Measurements from ENCODE around the gene KCTD4.

Gene KCTD4

DNA sequence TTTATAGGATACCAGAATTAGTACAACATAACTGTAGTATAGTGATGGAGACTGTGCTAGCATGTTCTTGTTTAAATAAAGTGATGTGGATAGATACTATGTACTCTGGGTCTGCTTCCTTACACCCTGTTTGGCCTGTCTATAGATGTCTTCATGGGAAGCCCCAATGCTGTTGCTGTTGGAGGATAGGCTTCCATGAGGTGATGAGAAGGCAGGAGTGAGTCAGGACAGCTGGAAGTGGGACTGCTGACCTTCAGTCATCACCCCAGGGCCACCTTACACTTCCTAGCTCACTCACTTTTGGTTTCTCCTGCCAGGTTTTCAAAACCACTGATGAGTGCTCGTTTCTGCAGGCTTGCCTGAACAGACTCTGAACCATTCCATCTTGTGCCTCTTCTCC is 4.2 kb downstream of the KCTD4 start:
- H3K4me2 ChIP-seq (ENCODE audit: low read length) = no peak overlapping the region
- no peak overlapping the region for H2AFZ ChIP-seq (ENCODE audit: low read depth, low read length)
- no peak overlapping the region for H3K4me3 ChIP-seq (ENCODE audit: low read length)
- no peaks in the 10 kb centered on the region for H3K27me3 ChIP-seq (ENCODE audit: low read depth, low read length)
- H3K36me3 ChIP-seq (replicated peaks; ENCODE audit: low read depth, low read length) = peaks cover 3% of the 10 kb centered on the region
- no peak overlapping the region for H3K9ac ChIP-seq (ENCODE audit: low read length)
- peaks cover 7% of the 10 kb centered on the region for H3K4me1 ChIP-seq (ENCODE audit: low read length)
- H4K20me1 ChIP-seq (ENCODE audit: insufficient read depth, low read length) = no peaks in the 10 kb centered on the region
- peaks cover 4% of the 10 kb centered on the region; the same call in 1 of the 2 replicates for H3K79me2 ChIP-seq (ENCODE audit: low read length)
- H3K27ac ChIP-seq (ENCODE audit: low read length) = no peak overlapping the region
- H3K9me3 ChIP-seq (ENCODE audit: insufficient read depth, low read length) = no peaks in the 10 kb centered on the region
- TF ChIP-seq EZH2phosphoT487 (IDR thresholded peaks at IDR 0.05; ENCODE audit: low read depth) = no peak
- TF ChIP-seq, protein P1, sequence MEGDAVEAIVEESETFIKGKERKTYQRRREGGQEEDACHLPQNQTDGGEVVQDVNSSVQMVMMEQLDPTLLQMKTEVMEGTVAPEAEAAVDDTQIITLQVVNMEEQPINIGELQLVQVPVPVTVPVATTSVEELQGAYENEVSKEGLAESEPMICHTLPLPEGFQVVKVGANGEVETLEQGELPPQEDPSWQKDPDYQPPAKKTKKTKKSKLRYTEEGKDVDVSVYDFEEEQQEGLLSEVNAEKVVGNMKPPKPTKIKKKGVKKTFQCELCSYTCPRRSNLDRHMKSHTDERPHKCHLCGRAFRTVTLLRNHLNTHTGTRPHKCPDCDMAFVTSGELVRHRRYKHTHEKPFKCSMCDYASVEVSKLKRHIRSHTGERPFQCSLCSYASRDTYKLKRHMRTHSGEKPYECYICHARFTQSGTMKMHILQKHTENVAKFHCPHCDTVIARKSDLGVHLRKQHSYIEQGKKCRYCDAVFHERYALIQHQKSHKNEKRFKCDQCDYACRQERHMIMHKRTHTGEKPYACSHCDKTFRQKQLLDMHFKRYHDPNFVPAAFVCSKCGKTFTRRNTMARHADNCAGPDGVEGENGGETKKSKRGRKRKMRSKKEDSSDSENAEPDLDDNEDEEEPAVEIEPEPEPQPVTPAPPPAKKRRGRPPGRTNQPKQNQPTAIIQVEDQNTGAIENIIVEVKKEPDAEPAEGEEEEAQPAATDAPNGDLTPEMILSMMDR (IDR thresholded peaks at IDR 0.05; ENCODE audit: low read depth, low read length) = no peak

DNA sequence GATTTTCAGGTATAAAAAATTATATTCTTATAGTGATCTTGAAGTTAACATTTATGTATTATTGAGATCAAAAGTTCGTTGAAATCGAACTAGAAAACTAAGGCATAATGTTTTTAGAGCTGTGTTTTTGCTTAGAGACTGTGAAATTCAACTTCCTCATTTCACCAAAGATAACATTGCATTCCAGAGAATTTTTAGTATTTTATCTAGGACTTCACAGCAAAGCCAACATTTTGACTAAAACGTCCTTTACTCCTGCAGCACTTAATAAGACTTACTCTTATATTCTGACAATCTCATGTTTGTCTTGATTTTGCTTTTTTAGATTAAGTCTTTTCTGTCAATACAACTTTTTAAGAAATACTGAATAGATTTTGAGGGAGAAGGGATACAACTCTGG is 4.7 kb downstream of the KCTD4 start:
- no peak overlapping the region for H3K4me3 ChIP-seq (ENCODE audit: low read length)
- H3K79me2 ChIP-seq (ENCODE audit: low read length) = peaks cover 4% of the 10 kb centered on the region; the same call in 1 of the 2 replicates
- no peaks in the 10 kb centered on the region for H3K36me3 ChIP-seq (replicated peaks; ENCODE audit: low read depth, low read length)
- TF ChIP-seq, protein P1 (IDR thresholded peaks at IDR 0.05; ENCODE audit: low read depth, low read length) = no peak
- no peak for TF ChIP-seq EZH2phosphoT487 (IDR thresholded peaks at IDR 0.05; ENCODE audit: low read depth)
- H3K4me1 ChIP-seq (ENCODE audit: low read length) = peaks cover 7% of the 10 kb centered on the region
- H4K20me1 ChIP-seq (ENCODE audit: insufficient read depth, low read length) = no peaks in the 10 kb centered on the region
- no peak overlapping the region for H3K27ac ChIP-seq (ENCODE audit: low read length)
- H3K27me3 ChIP-seq (ENCODE audit: low read depth, low read length) = no peaks in the 10 kb centered on the region
- no peak overlapping the region for H3K4me2 ChIP-seq (ENCODE audit: low read length)
- H3K9ac ChIP-seq (ENCODE audit: low read length) = no peak overlapping the region
- H2AFZ ChIP-seq (ENCODE audit: low read depth, low read length) = no peak overlapping the region
- H3K9me3 ChIP-seq (ENCODE audit: insufficient read depth, low read length) = no peaks in the 10 kb centered on the region

DNA sequence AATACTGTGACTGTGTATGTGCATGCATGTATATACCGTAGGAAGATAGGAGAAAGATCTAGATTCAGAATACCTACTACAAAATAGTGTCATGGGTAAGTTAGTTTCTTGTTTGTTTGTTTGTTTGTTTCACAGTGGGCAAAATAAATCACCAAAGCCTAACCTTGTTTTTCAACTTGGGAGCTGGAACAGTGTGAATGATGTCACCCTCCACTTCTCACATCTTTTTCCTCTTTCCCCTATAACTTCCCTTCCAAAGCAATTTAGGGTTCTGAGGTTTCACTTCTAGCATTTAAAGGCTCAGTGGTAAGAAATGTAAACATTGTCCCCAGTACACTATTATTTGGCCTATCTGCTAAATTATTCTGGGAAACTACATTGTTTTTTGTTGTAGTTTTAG is 5.4 kb downstream of the KCTD4 start:
- Histone ChIP-seq H3K27ac (ENCODE audit: low read length) (no peak overlapping the region), H3K4me2 (ENCODE audit: low read length) (no peak overlapping the region), H3K9ac (ENCODE audit: low read length) (no peak overlapping the region), H3K79me2 (ENCODE audit: low read length) (peaks cover 4% of the 10 kb centered on the region; the same call in 1 of the 2 replicates), H3K36me3 (replicated peaks; ENCODE audit: low read depth, low read length) (no peaks in the 10 kb centered on the region), H3K27me3 (ENCODE audit: low read depth, low read length) (no peaks in the 10 kb centered on the region), H3K4me1 (ENCODE audit: low read length) (peaks cover 7% of the 10 kb centered on the region), H2AFZ (ENCODE audit: low read depth, low read length) (no peak overlapping the region), H3K4me3 (ENCODE audit: low read length) (no peak overlapping the region), H3K9me3 (ENCODE audit: insufficient read depth, low read length) (no peaks in the 10 kb centered on the region), H4K20me1 (ENCODE audit: insufficient read depth, low read length) (no peaks in the 10 kb centered on the region)
- TF ChIP-seq EZH2phosphoT487 (IDR thresholded peaks at IDR 0.05; ENCODE audit: low read depth) = no peak
- TF ChIP-seq, protein P1 (IDR thresholded peaks at IDR 0.05; ENCODE audit: low read depth, low read length) = no peak

DNA sequence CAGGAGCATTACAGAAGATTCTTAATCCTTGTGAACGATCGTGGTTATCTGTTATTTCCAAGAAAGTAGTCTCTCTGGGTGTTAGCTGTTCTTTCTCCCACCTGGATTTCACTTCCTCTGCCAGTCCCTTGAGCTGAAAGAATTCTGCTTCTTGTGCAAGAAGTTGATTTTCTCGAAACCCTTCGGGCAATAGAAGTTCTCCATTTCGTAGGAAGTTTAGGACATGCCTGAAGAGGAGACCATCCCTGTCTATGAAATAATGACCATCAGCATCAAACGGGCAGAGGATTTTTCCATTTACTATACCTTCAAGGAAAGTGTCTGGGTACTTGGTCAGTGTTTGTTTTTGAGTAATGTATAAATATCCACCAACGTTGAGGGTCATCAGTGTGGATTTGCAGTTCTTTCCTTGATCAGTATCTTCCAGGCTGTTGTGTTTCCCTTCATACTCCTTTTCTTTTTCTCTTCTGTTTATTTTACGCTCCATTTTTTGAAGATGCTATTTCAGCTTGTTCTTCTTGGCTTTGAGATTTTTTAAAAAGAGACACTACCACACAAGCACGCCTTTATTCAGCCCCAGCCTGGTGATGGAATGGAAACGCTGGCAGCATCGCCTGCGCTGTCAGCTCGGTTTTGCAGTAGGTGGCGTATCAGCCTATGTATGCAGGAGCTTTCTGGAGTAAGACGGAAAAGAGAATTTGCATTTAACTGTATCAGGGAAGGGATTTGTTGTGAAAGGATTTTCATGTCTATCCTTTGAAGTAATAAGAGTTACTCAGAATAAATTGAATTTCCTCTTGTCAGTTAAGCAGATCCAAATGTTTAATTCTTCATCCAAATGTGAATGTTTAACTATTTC is 6.5 kb downstream of the KCTD4 start:
- Histone ChIP-seq H3K27me3 (ENCODE audit: low read depth, low read length) (no peaks in the 10 kb centered on the region), H3K4me2 (ENCODE audit: low read length) (no peak overlapping the region), H3K27ac (ENCODE audit: low read length) (no peak overlapping the region), H3K79me2 (ENCODE audit: low read length) (peaks cover 4% of the 10 kb centered on the region; the same call in 1 of the 2 replicates), H2AFZ (ENCODE audit: low read depth, low read length) (no peak overlapping the region), H4K20me1 (ENCODE audit: insufficient read depth, low read length) (no peaks in the 10 kb centered on the region), H3K4me3 (ENCODE audit: low read length) (no peak overlapping the region), H3K4me1 (ENCODE audit: low read length) (peaks cover 7% of the 10 kb centered on the region), H3K9ac (ENCODE audit: low read length) (no peak overlapping the region), H3K36me3 (replicated peaks; ENCODE audit: low read depth, low read length) (no peaks in the 10 kb centered on the region), H3K9me3 (ENCODE audit: insufficient read depth, low read length) (no peaks in the 10 kb centered on the region)
- TF ChIP-seq, protein P1 (IDR thresholded peaks at IDR 0.05; ENCODE audit: low read depth, low read length) = no peak
- no peak for TF ChIP-seq EZH2phosphoT487 (IDR thresholded peaks at IDR 0.05; ENCODE audit: low read depth)

Measured in OCI-LY3 (cell line).